ENCODE measurements around the gene EDAR. TPM values are rescaled to one million over a fixed set of nuclear protein-coding genes. Genes with fewer than 3 reads are reported as not detected.
A peak's percentile ranks its signal among the peaks of the same experiment; 100 is the strongest.

EDAR gene
- total RNA-seq, 2 donors from 2014 or later = 0.69 to 1.1 TPM

DNA sequence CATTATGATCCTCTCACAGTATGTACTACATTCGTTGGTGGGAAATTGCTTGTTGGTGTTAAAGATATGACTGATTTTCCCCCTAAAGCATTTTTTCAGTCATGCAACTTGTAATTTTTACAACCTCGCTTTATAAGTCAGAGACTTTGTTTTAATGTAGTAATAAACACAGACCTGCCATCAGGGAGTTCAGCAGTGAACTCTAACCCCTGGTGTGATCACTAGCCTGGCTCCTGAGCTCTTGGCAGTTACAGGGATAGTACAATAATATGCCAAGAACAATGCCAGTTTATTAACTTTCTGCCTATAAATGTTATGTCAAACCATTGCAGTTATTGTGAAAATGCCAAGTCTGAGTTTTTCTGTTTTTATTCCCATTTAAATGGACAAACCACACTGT, 93.8 kb downstream of the EDAR start:
- no peak for DNase-seq
- Histone ChIP-seq H3K27me3 (no peaks in the 10 kb centered on the region), H3K27ac (peak overlapping the region; percentile 41), H3K4me1 (no peaks in the 10 kb centered on the region), H3K9ac (ENCODE audit: low read depth in 2 of 2, low read length in 2 of 2) (no peak overlapping the region), H3K4me3 (no peak overlapping the region), H3K36me3 (no peaks in the 10 kb centered on the region), H3K9me3 (no peaks in the 10 kb centered on the region)
- intact Hi-C loops (cut with DNase I) = no loop called here
- TF ChIP-seq, protein P1, sequence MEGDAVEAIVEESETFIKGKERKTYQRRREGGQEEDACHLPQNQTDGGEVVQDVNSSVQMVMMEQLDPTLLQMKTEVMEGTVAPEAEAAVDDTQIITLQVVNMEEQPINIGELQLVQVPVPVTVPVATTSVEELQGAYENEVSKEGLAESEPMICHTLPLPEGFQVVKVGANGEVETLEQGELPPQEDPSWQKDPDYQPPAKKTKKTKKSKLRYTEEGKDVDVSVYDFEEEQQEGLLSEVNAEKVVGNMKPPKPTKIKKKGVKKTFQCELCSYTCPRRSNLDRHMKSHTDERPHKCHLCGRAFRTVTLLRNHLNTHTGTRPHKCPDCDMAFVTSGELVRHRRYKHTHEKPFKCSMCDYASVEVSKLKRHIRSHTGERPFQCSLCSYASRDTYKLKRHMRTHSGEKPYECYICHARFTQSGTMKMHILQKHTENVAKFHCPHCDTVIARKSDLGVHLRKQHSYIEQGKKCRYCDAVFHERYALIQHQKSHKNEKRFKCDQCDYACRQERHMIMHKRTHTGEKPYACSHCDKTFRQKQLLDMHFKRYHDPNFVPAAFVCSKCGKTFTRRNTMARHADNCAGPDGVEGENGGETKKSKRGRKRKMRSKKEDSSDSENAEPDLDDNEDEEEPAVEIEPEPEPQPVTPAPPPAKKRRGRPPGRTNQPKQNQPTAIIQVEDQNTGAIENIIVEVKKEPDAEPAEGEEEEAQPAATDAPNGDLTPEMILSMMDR (IDR thresholded peaks at IDR 0.05) = no peak

DNA sequence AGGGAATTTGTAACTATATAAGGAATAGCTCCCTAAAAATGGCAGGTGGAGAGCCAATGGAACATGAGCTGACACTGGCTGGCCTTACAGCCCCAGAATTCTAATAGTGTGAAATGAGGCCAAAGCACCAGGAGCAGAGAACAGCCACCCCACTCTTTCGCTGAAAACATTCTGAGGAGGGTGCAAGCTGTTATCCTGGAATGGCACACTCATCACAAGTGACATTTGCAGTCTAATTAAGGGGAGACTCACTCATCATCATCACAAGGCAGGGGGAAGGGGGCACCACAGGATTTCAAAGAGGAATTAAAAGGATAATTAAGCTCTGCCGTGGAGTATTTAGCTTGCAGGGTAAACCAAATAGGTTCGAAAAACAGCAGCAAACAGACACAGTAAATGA, 94.3 kb downstream of the EDAR start:
- intact Hi-C loops (cut with DNase I) = no loop called here
- H3K27ac ChIP-seq = no peak overlapping the region
- H3K9ac ChIP-seq (ENCODE audit: low read depth in 2 of 2, low read length in 2 of 2) = no peak overlapping the region
- TF ChIP-seq, protein P1 (IDR thresholded peaks at IDR 0.05) = no peak
- H3K36me3 ChIP-seq = no peaks in the 10 kb centered on the region
- no peaks in the 10 kb centered on the region for H3K4me1 ChIP-seq
- no peak overlapping the region for H3K4me3 ChIP-seq
- no peak for DNase-seq
- H3K9me3 ChIP-seq = no peaks in the 10 kb centered on the region
- no peaks in the 10 kb centered on the region for H3K27me3 ChIP-seq

DNA sequence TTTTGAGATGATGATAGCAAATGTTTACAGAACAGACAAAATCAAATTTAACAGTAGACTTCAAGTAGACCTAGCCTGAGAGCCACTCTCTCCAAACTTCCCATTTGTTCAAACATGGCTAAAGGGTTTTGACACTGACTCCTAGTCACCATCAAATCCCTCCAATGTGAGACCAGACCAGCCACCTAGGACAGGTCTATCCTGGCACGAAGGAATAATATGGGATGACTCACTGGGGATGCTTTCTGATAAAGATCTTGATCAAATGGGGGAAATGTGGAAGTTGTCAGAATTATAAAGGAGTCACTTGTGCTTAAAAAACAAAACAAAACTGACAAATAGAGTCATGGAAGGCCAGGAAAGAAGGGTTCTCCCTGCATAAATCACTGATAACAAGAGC, 95.7 kb downstream of the EDAR start:
- Histone ChIP-seq H3K4me1 (no peaks in the 10 kb centered on the region), H3K36me3 (no peaks in the 10 kb centered on the region), H3K27ac (no peak overlapping the region), H3K4me3 (no peak overlapping the region), H3K27me3 (no peaks in the 10 kb centered on the region), H3K9ac (ENCODE audit: low read depth in 2 of 2, low read length in 2 of 2) (no peak overlapping the region), H3K9me3 (no peaks in the 10 kb centered on the region)
- TF ChIP-seq, protein P1 (IDR thresholded peaks at IDR 0.05) = no peak
- intact Hi-C loops (cut with DNase I) = no loop called here
- no peak for DNase-seq

DNA sequence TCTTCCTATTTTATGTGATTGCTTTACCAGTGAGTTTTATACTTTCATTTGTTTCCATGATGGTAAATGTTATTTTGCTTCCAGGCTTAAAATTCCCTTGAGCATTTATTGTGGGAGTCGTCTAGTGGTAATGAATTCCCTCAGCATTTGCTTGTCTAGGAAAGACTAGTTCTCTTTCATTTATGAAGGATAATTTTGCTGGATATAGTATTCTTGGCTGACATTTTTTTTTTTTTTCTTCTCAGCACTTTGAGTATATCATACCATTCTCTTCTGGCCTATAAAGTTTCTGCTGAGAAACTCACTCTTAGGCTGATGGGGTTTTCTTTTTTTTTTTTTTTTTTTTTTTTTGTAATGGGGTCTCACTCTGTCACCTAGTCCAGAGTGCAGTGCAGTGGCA, 99.1 kb downstream of the EDAR start:
- no peak for DNase-seq
- TF ChIP-seq, protein P1 (IDR thresholded peaks at IDR 0.05) = no peak
- intact Hi-C loops (cut with DNase I) = no loop called here
- H3K9ac ChIP-seq (ENCODE audit: low read depth in 2 of 2, low read length in 2 of 2) = no peak overlapping the region
- H3K4me3 ChIP-seq = no peak overlapping the region
- H3K27ac ChIP-seq = no peak overlapping the region
- H3K9me3 ChIP-seq = no peaks in the 10 kb centered on the region
- no peaks in the 10 kb centered on the region for H3K4me1 ChIP-seq
- H3K36me3 ChIP-seq = no peaks in the 10 kb centered on the region
- H3K27me3 ChIP-seq = no peaks in the 10 kb centered on the region

DNA sequence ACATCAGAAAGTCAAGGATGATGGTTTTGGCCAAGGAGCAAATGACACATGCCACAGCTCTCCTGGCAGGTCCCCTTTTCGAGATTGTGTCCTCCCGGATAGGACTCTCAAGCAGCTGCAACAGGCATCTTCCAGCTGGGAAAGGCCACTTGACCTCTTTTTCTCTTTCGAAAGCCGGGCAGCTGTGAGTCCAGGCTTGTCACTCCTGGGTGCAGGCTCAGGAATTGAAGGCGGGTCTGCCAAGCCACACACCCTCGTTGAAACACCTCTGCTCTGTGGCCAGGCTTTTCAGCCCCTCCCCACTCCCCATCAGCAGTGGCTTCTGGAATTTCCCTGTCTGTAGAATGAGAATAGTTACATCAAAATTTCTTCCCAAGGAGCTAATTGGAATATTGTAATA, 104.4 kb downstream of the EDAR start:
- Histone ChIP-seq H3K4me3 (no peak overlapping the region), H3K9me3 (no peaks in the 10 kb centered on the region), H3K4me1 (no peaks in the 10 kb centered on the region), H3K36me3 (no peaks in the 10 kb centered on the region), H3K27ac (no peak overlapping the region), H3K9ac (ENCODE audit: low read depth in 2 of 2, low read length in 2 of 2) (no peak overlapping the region), H3K27me3 (no peaks in the 10 kb centered on the region)
- TF ChIP-seq, protein P1 (IDR thresholded peaks at IDR 0.05) = no peak
- DNase-seq = no peak
- intact Hi-C loops (cut with DNase I) = no loop called here

DNA sequence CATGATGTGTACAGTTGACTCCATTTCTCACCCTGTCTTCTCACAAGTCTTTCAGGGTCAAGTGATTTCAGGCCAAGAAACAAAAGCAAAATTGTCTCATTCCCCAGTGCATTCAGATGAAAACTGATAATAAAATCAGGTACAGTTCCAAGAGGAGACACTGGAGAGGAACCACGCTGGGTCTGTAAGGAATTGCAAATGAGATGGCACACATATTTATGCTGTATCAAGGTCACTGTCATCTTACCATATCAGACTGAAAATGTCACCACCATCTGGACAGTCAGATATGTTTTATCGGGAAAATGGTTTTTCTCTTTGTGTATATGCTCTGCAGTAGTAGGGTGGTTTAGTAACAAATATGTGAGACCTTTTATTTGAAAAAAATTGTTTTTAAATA, 110.7 kb downstream of the EDAR start:
- Histone ChIP-seq H3K4me3 (no peak overlapping the region), H3K9ac (ENCODE audit: low read depth in 2 of 2, low read length in 2 of 2) (no peak overlapping the region), H3K9me3 (no peaks in the 10 kb centered on the region), H3K4me1 (no peaks in the 10 kb centered on the region), H3K27ac (no peak overlapping the region), H3K27me3 (no peaks in the 10 kb centered on the region), H3K36me3 (no peaks in the 10 kb centered on the region)
- no peak for DNase-seq
- intact Hi-C loops (cut with DNase I) = no loop called here
- TF ChIP-seq, protein P1 (IDR thresholded peaks at IDR 0.05) = no peak
